Omental fat pad (tissue), 4 donors: Measurements from ENCODE around the gene SORCS3. TPM values are rescaled to one million over a fixed set of nuclear protein-coding genes. Genes with fewer than 3 reads are reported as not detected.

Experiments
- ATAC-seq: fragments of 150-250 bp; one replicate; pipeline ENCODE4 v1.9.1; 2016; ENCODE audit warnings: mild to moderate bottlenecking, moderate library complexity; ENCODE audit not compliant: low FRiP score
- DNase-seq: peaks from one replicate; pipeline ENCODE4 v3.0.0-alpha.2; 2019; ENCODE audit warnings: low spot score
- total RNA-seq, 4 donors: library from RNA; depleted of rRNA; stranded (reverse); fragments of >200 nt; gene quantifications; one replicate each; pipeline ENCODE4 v1.1.0, GENCODE V29; 2016
- TF ChIP-seq, protein P1 (sequence below), 3 donors: fragments of 450-650 bp; IDR thresholded peaks; one replicate each; pipeline ENCODE4 v1.5.1; 2016 to 2017; ENCODE audit warnings: antibody characterized with exemption in 3 of 3, mild to moderate bottlenecking in 3 of 3, moderate library complexity in 2 of 3

The SORCS3 gene
- total RNA-seq, 4 donors from 2014 or later = not detected

DNA sequence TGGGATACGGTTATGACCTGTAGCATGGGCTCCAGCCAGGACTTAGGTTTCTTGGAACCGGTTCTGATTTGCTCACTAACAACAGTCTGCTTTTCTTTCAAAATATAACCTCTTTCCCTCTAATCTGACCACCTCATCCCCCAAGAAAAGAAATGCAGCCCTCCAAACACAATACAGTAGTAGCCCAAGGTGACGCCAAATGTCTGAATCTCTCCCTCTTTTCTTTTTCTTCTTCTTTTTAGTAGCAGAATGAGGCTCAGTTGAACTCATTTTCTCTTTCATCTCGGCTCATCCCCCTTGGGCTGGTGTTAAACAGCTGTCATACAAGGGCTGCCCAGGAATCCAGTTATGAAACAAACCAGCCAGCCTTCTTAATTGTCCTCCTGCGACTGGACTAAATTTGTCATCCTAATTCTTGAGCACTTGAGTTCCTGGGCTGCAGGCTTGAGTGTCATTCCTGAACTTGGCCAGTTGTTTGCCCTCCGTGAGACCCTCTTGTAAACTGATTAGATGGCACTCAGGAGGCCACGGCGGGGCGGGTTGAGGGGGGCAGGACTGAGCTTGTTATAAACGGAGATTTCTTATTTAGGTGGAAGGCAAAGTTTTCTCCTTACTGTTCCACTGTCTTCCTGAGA, 94.8 kb downstream of the SORCS3 start:
- ATAC-seq (no peak), DNase-seq (no peak)
- TF ChIP-seq, protein P1, sequence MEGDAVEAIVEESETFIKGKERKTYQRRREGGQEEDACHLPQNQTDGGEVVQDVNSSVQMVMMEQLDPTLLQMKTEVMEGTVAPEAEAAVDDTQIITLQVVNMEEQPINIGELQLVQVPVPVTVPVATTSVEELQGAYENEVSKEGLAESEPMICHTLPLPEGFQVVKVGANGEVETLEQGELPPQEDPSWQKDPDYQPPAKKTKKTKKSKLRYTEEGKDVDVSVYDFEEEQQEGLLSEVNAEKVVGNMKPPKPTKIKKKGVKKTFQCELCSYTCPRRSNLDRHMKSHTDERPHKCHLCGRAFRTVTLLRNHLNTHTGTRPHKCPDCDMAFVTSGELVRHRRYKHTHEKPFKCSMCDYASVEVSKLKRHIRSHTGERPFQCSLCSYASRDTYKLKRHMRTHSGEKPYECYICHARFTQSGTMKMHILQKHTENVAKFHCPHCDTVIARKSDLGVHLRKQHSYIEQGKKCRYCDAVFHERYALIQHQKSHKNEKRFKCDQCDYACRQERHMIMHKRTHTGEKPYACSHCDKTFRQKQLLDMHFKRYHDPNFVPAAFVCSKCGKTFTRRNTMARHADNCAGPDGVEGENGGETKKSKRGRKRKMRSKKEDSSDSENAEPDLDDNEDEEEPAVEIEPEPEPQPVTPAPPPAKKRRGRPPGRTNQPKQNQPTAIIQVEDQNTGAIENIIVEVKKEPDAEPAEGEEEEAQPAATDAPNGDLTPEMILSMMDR (IDR thresholded peaks at IDR 0.05) = no peak

DNA sequence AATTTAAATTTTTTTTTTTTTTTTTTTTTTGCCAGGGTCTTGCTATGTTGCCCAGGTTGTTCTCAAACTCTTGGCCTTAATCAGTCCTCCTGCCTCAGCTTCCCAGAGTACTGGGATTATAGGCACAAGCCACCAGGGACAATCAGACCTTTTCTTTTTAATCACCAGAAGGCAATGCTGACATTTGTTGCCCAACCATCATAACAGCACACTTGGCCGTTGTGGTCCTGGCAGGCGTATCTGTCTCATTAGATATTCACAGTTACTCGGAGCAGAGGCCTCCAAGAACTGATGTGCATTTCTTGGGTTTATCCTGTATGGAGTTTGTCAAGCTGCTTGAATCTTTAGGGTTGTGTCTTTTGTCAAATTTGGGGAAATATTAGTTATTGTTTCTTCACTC, 100.0 kb downstream of the SORCS3 start:
- TF ChIP-seq, protein P1 (IDR thresholded peaks at IDR 0.05) = no peak
- ATAC-seq = no peak
- DNase-seq = no peak

DNA sequence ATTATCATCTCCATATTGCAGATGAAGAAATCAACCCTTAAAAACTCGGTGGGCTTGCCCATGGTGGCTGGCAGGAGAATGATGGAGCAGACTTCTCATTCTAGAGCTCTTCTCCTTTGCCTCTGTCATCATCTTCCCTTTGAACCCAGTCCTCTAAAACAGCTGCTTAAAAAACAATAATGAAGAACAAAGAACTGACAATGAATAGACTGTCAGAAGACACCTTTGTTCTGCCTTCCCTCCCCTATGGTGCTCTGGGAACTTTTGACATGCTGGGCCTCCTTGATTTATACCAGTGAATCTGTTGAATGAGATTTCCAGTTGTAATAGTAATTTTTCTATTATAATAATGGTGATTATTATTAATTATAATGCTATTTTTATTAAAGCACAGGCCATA, 103.0 kb downstream of the SORCS3 start:
- TF ChIP-seq, protein P1 (IDR thresholded peaks at IDR 0.05) = no peak
- no peak for ATAC-seq

DNA sequence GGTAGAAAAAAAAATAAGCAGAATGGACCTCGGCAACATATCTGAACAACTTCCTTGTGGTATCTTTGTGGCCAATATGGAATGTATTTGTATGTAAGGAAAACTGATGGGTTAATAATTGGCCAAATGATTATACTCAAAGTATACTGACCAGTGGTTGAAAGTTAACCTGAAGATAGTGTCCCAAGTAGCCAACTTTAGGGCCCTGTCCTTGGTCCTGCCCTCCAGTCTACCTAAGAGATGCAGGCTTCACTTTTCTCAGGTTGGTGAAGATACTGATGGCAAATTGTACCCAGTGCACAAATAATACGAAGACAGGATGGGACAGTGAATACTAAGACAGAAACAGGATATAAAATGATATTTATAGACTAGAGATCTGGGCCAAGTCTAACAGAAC, 109.2 kb downstream of the SORCS3 start:
- DNase-seq (no peak), ATAC-seq (no peak)
- TF ChIP-seq, protein P1 (IDR thresholded peaks at IDR 0.05) = no peak

More for the DNA sequence above, 103.0 kb downstream of the SORCS3 start:
- DNase-seq = no peak

DNA sequence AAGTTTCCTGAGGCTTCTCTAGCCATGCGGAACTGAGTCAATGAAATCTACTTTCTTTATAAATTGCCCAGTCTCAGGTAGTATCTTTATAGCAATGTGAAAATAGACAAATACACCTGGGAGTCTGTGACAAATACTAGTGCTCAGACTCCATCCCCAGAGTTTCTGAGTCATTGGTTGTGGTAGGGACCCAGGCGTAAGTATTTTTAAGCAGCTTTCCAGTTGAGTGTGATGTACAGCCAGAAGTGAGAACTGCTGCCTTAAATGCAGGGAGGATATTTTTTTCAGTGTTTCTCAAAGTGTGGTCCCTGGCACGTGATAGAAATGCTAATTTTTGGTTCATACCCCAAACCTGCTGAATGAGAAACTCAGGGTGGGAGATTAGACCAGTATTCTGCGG, 121.7 kb downstream of the SORCS3 start:
- DNase-seq = no peak
- TF ChIP-seq, protein P1 (IDR thresholded peaks at IDR 0.05) = no peak
- no peak for ATAC-seq

DNA sequence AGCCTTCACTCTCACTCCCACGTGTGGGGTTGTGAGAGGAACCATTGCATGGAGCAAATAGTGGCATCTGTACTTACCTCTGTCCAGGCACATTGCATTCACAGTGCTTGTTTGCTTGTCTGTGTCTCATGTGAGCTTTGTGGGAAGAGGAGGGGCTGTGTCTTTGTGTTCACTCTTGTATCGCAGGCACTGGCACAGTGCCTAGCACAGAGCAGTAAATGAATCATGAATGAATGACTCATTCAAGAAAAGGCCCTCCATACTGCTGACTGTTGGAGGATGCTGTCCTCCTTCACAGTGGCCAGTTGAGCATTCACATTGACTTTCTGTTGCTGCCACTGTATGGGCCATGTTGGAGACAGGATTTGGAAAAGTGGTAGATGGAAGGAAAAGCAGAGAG, 125.3 kb downstream of the SORCS3 start:
- ATAC-seq (no peak), DNase-seq (no peak)
- TF ChIP-seq, protein P1 (IDR thresholded peaks at IDR 0.05) = no peak

DNA sequence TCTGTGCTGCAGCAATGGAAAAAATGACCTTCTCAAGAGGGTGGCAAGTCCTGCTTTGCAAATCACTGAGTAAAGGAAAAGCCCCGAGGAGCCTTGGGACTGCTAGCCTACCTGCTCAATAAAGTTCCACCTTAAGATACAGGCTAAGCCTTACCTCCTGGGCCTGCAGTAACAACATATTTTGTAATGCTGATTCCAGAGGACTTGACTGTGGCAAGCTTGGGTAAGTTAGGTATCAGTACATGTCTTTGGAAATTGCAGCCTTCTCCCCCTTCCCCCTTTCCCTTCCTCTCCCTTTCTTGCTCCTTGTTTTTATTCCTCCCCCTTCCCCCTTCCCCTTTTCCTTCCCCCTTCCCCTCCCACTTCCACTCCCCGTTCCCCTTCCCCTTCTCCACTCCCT, 126.2 kb downstream of the SORCS3 start:
- ATAC-seq (no peak), DNase-seq (no peak)
- TF ChIP-seq, protein P1 (IDR thresholded peaks at IDR 0.05) = no peak
